ENCODE measurements around the gene OPCML.

Gene OPCML

GRCh38 chr11:133553885-133554740, 21.8 kb upstream of the OPCML start (continued):
- TF ChIP-seq POU6F1 (CRISPR knock-in tag; IDR thresholded peaks at IDR 0.05; ENCODE audit: borderline replicate concordance, low read depth) (no peak), ZFP30 (CRISPR knock-in tag; IDR thresholded peaks at IDR 0.05) (no peak)

- ATAC-seq, result no peak
- TF ChIP-seq TOX (CRISPR knock-in tag; IDR thresholded peaks at IDR 0.05; ENCODE audit: borderline replicate concordance) (no peak), BACH2 (CRISPR knock-in tag; IDR thresholded peaks at IDR 0.05; ENCODE audit: borderline replicate concordance) (no peak), ZC3H10 (CRISPR knock-in tag; IDR thresholded peaks at IDR 0.05) (no peak)
Measured at GRCh38 chr11:133552938-133553337, 20.6 kb upstream of the OPCML start.

GRCh38 chr11:133551064-133551463, 18.8 kb upstream of the OPCML start:
- no peak for ATAC-seq
- TF ChIP-seq OSR1 (CRISPR knock-in tag; IDR thresholded peaks at IDR 0.05), result no peak
- TF ChIP-seq TOX (CRISPR knock-in tag; IDR thresholded peaks at IDR 0.05; ENCODE audit: borderline replicate concordance), result no peak
- no peak for TF ChIP-seq ZFP30 (CRISPR knock-in tag; IDR thresholded peaks at IDR 0.05)
- no peak for TF ChIP-seq CSRNP3 (CRISPR knock-in tag; IDR thresholded peaks at IDR 0.05)
- no peak for TF ChIP-seq ESRRG (CRISPR knock-in tag; IDR thresholded peaks at IDR 0.05)
- TF ChIP-seq PPARA (CRISPR knock-in tag; IDR thresholded peaks at IDR 0.05; ENCODE audit: borderline replicate concordance), result no peak
- TF ChIP-seq ISL1 (CRISPR knock-in tag; IDR thresholded peaks at IDR 0.05), result no peak

- no peak for TF ChIP-seq RARB (CRISPR knock-in tag; IDR thresholded peaks at IDR 0.05)
Measured at GRCh38 chr11:133549826-133550225, 17.5 kb upstream of the OPCML start.

GRCh38 chr11:133548641-133549040, 16.3 kb upstream of the OPCML start:
- ATAC-seq, result no peak
- TF ChIP-seq ZNF8 (CRISPR knock-in tag; IDR thresholded peaks at IDR 0.05) (no peak), ZFP30 (CRISPR knock-in tag; IDR thresholded peaks at IDR 0.05) (no peak), ZNF70 (CRISPR knock-in tag; IDR thresholded peaks at IDR 0.05) (no peak), ESRRG (CRISPR knock-in tag; IDR thresholded peaks at IDR 0.05) (no peak), ISL1 (CRISPR knock-in tag; IDR thresholded peaks at IDR 0.05) (no peak), POU6F1 (CRISPR knock-in tag; IDR thresholded peaks at IDR 0.05; ENCODE audit: borderline replicate concordance, low read depth) (no peak), CSRNP3 (CRISPR knock-in tag; IDR thresholded peaks at IDR 0.05) (no peak)

More at GRCh38 chr11:133549826-133550225, 17.5 kb upstream of the OPCML start:
- no peak for ATAC-seq

GRCh38 chr11:133547808-133548494, 15.7 kb upstream of the OPCML start:
- ATAC-seq, result no peak
- TF ChIP-seq TCF4 (CRISPR knock-in tag; IDR thresholded peaks at IDR 0.05; ENCODE audit: borderline replicate concordance) (no peak), ESRRG (CRISPR knock-in tag; IDR thresholded peaks at IDR 0.05) (no peak), ZNF8 (CRISPR knock-in tag; IDR thresholded peaks at IDR 0.05) (no peak), ARNTL (CRISPR knock-in tag; IDR thresholded peaks at IDR 0.05; ENCODE audit: borderline replicate concordance, low read depth) (no peak), OSR1 (CRISPR knock-in tag; IDR thresholded peaks at IDR 0.05) (no peak)

Measured in SK-N-SH treated with all-trans-retinoic acid at 6 μM for 48 hours (cell line).